Measurements from ENCODE around the gene ODC1. TPM values are rescaled to one million over a fixed set of nuclear protein-coding genes. Genes with fewer than 3 reads are reported as not detected.

ODC1 gene
- total and polyA plus RNA-seq, 2 of the 4 experiments (the other 2 are of a cell fraction): 117 to 204 TPM

DNA sequence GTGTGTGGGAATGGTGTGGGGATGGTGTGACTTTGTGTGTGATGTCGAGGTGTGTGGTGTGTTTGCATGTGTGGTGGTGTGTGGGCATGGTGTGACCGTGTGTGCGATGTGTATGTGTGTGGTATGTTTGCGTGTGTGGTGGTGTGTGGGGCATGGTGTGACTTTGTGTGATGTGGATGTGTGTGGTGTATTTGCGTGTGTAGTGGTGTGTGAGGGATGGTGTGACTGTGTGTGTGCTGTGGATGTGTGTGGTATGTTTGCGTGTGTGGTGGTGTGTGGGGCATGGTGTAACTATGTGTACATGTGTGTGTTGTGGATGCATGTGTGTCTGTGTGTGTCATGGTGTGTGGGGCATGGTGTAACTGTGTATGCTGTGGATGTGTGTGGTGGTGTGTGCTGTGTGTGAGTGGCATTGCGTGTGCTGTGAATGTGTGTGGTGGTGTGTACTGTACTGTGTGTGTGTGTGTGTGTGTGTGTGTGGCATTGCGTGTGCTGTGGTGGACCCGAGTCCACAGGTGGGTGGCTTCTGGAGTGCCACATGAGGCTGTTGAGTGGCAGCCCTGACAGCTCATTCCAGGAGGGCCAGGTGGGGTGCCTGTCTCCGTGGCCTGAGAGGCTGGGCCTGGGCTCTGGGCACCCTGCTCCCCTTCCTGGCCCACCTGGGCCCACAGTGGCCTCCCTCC, 14.7 kb downstream of the ODC1 start:
- BruUV-seq (replicated peaks): no TSS peak
- in situ Hi-C loops (cut with MboI; ENCODE audit: low sequenced_read_pairs): loop anchor here (5.0 kb wide), 1 partner anchor 356 kb away; no protein-coding TSS in a partner anchor

More for the DNA sequence above, 14.7 kb downstream of the ODC1 start:
- peak overlapping the region; percentile 80; the same call in 1 of the 2 replicates for H2AK5ac ChIP-seq (ENCODE audit: low read depth, low read length)
- H2BK20ac ChIP-seq (ENCODE audit: low read depth, low read length): no peak overlapping the region
- H4K20me1 ChIP-seq (ENCODE audit: insufficient read depth, low read length): no peaks in the 10 kb centered on the region
- no peaks in the 10 kb centered on the region; a peak in 1 of 4 replicates for H3K79me1 ChIP-seq (ENCODE audit: low read depth in 1 of 2, low read length in 2 of 2)
- H3K14ac ChIP-seq (replicated peaks; ENCODE audit: low read depth, low read length): no peak overlapping the region; the same call in 1 of the 2 replicates
- H3K4me3 ChIP-seq (ENCODE audit: insufficient read depth, low read depth, low read length): no peak overlapping the region
- no peaks in the 10 kb centered on the region for H3K36me3 ChIP-seq (ENCODE audit: control insufficient read depth, insufficient read depth, low read length)
- no peak overlapping the region for H3K18ac ChIP-seq (ENCODE audit: low read depth, low read length)
- H2AK9ac ChIP-seq (replicated peaks; ENCODE audit: low read depth, low read length, poor library complexity): no peak overlapping the region
- peaks cover 5% of the 10 kb centered on the region for H3K9me1 ChIP-seq (ENCODE audit: insufficient read depth, low read length)
- ChIA-PET POLR2A (ENCODE audit: unreplicated experiment) (no interaction called here), CTCF (interaction anchor here (0.6 kb wide), 1 partner anchor 235 kb away, joined by 3 read pairs; no protein-coding TSS in a partner anchor)
- H3K27me3 ChIP-seq (ENCODE audit: control insufficient read depth, insufficient read depth, low read length): no peaks in the 10 kb centered on the region
- TF ChIP-seq SMC3 (IDR thresholded peaks at IDR 0.05; ENCODE audit: low read depth, low read length): no peak
- intact Hi-C loops (cut with micrococcal nuclease) (no loop called here), dilution Hi-C loops (cut with HindIII; ENCODE audit: low sequenced_read_pairs, unreplicated experiment) (no loop called here)
- no peak overlapping the region for H4K8ac ChIP-seq (ENCODE audit: low read depth in 2 of 2, low read length in 2 of 2)
- no peak overlapping the region for H3K27ac ChIP-seq (ENCODE audit: insufficient read depth, low read length)
- H4K91ac ChIP-seq (ENCODE audit: insufficient read depth, low read depth, low read length): no peak overlapping the region
- WGBS, 2 experiments (ENCODE audit: extremely low coverage in 2 of 2, insufficient read length in 1 of 2): 97% methylated on average over 9 of the region's 10 CpGs; no CpG with 5 or more reads in 1 of the 2 experiments
- no peak overlapping the region for H4K5ac ChIP-seq (ENCODE audit: low read depth, low read length)
- H3K4ac ChIP-seq (ENCODE audit: low read depth, low read length): peak overlapping the region; percentile 3; the same call in 1 of the 2 replicates
- no peak overlapping the region for H3K23ac ChIP-seq (ENCODE audit: low read depth, low read length)
- H3K4me2 ChIP-seq (ENCODE audit: low read depth, low read length): no peak overlapping the region
- no peak overlapping the region for H3K56ac ChIP-seq (ENCODE audit: extremely low read depth, insufficient read depth, low read length)
- H2BK15ac ChIP-seq (ENCODE audit: low read depth, low read length): no peak overlapping the region
- H3K9ac ChIP-seq (ENCODE audit: low read depth, low read length): no peak overlapping the region
- no peaks in the 10 kb centered on the region for H3K4me1 ChIP-seq (ENCODE audit: control insufficient read depth, insufficient read depth, low read length)
- DNase-seq (no peak), ATAC-seq (ENCODE audit: low read depth) (no peak)
- H3K9me3 ChIP-seq (ENCODE audit: control insufficient read depth, insufficient read depth, low read length): no peaks in the 10 kb centered on the region
- H2BK5ac ChIP-seq (ENCODE audit: low read depth, low read length, poor library complexity, severe bottlenecking): peak overlapping the region; percentile 57
- peak overlapping the region; percentile 54 for H2AFZ ChIP-seq (replicated peaks; ENCODE audit: low read length, poor library complexity)
- H2BK120ac ChIP-seq (ENCODE audit: low read depth, low read length): no peak overlapping the region

All from IMR-90 (cell line).